ENCODE data around the gene CHRM1.
"Not testable (repeated sequence)": the region's sequence is repeated elsewhere in the genome, so short reads cannot be mapped to it uniquely, and the experiment has no call there.

CHRM1 gene

DNA sequence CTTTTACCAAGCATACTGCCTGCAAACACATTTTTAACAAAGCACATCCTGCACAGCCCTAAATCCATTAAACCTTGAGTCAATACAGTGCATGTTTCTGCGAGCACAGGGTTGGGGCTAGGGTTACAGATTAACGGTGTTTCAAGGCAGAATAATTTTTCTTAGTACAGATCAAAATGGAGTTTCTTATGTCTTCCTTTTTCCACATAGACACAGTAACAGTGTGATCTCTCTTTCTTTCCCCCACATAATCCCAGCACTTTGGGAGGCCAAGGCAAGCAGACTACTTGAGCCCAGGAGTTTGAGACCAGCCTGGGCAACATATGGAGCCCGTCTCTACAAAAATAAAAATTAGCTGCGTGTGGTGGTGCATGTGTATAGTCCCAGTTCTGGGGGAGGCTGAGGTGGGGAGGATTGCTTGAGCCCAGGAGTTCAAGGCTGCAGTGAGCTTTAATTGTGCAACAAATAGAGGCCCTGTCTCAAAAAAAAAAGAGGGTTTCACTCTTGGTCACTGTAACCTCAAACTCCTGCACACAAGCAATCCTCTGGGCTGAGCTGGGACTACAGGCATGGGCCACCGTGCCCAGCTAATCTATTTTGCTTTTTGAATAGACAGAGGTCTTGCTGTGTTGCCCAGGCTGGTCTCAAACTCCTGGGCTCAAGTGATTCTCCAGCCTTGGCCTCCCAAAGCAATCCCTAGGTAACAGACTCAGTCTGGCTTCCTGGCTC is 60.2 kb downstream of the CHRM1 start:
- TF ChIP-seq, protein P1, sequence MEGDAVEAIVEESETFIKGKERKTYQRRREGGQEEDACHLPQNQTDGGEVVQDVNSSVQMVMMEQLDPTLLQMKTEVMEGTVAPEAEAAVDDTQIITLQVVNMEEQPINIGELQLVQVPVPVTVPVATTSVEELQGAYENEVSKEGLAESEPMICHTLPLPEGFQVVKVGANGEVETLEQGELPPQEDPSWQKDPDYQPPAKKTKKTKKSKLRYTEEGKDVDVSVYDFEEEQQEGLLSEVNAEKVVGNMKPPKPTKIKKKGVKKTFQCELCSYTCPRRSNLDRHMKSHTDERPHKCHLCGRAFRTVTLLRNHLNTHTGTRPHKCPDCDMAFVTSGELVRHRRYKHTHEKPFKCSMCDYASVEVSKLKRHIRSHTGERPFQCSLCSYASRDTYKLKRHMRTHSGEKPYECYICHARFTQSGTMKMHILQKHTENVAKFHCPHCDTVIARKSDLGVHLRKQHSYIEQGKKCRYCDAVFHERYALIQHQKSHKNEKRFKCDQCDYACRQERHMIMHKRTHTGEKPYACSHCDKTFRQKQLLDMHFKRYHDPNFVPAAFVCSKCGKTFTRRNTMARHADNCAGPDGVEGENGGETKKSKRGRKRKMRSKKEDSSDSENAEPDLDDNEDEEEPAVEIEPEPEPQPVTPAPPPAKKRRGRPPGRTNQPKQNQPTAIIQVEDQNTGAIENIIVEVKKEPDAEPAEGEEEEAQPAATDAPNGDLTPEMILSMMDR (IDR thresholded peaks at IDR 0.05; ENCODE audit: control insufficient read depth, insufficient read depth, low read depth, low read length, missing control alignments), result no peak
- no peak overlapping the region for H3K4me3 ChIP-seq (ENCODE audit: control insufficient read depth, low read depth, low read length)
- DNase-seq (ENCODE audit: low read depth), result no peak

DNA sequence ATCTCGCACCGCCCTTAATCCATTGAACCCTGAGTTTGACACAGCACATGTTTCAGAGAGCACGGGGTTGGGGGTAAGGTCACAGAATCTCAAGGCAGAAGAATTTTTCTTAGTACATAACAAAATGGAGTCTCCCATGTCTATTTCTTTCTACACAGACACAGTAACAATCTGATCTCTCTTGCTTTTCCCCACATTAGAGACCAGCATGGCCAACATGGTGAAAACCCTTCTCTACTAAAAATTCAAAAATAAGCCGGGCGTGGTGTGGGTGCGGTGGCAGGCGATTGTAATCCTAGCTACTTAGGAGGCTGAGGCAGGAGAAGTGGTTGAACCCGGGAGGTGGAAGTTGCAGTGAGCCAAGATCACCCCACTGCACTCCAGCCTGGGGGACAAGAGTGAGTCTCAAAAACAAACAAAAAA is 61.9 kb downstream of the CHRM1 start:
- DNase-seq (ENCODE audit: low read depth); H3K4me3 ChIP-seq (ENCODE audit: control insufficient read depth, low read depth, low read length): not testable (repeated sequence)
